Skeletal muscle satellite cell (primary cell): ENCODE data around the gene PIM2.

Experiments used
- H3K27me3 ChIP-seq: 2 replicates; pipeline ENCODE4 v1.7.0; 2013; ENCODE audit warnings: low read length; ENCODE audit not compliant: control insufficient read depth, insufficient read depth
- H3K36me3 ChIP-seq: 2 replicates; pipeline ENCODE4 v1.7.0; 2013; ENCODE audit warnings: mild to moderate bottlenecking, control low read depth, low read length; ENCODE audit not compliant: insufficient read depth
- H3K4me1 ChIP-seq: 2 replicates; pipeline ENCODE4 v1.7.0; 2013; ENCODE audit warnings: low read length; ENCODE audit not compliant: control insufficient read depth, insufficient read depth
- H3K4me2 ChIP-seq: 2 replicates; pipeline ENCODE4 v1.7.0; 2013; ENCODE audit warnings: mild to moderate bottlenecking, low read length
- H3K4me3 ChIP-seq: 2 replicates; pipeline ENCODE4 v1.7.0; 2013; ENCODE audit warnings: low read length
- H3K9ac ChIP-seq: 2 replicates; pipeline ENCODE4 v1.7.0; 2013; ENCODE audit warnings: mild to moderate bottlenecking, low read depth, low read length, moderate library complexity
- H3K9me3 ChIP-seq: replicated peaks from 2 replicates; pipeline ENCODE4 v1.7.0; 2013; ENCODE audit warnings: mild to moderate bottlenecking, control low read depth, low read length

PIM2 gene

GRCh38 chrX:48933757-48934156 lies 14.9 kb upstream of the PIM2 start:
- Histone ChIP-seq H3K4me1 (no peaks in the 10 kb centered on the region), H3K27me3 (no peaks in the 10 kb centered on the region), H3K4me2 (no peak overlapping the region), H3K9me3 (no peaks in the 10 kb centered on the region), H3K9ac (no peak overlapping the region), H3K36me3 (peaks cover 20% of the 10 kb centered on the region), H3K4me3 (no peak overlapping the region)

GRCh38 chrX:48927736-48928382 lies 9.0 kb upstream of the PIM2 start:
- H3K36me3 ChIP-seq: peaks cover 21% of the 10 kb centered on the region
- no peaks in the 10 kb centered on the region for H3K9me3 ChIP-seq
- H3K4me3 ChIP-seq: no peak overlapping the region
- no peaks in the 10 kb centered on the region for H3K27me3 ChIP-seq
- H3K9ac ChIP-seq: no peak overlapping the region
- no peaks in the 10 kb centered on the region for H3K4me1 ChIP-seq
- H3K4me2 ChIP-seq: no peak overlapping the region

- Histone ChIP-seq H3K27me3 (no peaks in the 10 kb centered on the region), H3K36me3 (peaks cover 21% of the 10 kb centered on the region), H3K9ac (no peak overlapping the region)
Observed at GRCh38 chrX:48927123-48927522, 8.3 kb upstream of the PIM2 start.

GRCh38 chrX:48924270-48924669 lies 5.4 kb upstream of the PIM2 start:
- Histone ChIP-seq H3K9me3 (no peaks in the 10 kb centered on the region), H3K4me3 (no peak overlapping the region), H3K4me2 (no peak overlapping the region), H3K4me1 (peaks cover 4% of the 10 kb centered on the region), H3K36me3 (peaks cover 16% of the 10 kb centered on the region), H3K9ac (no peak overlapping the region), H3K27me3 (no peaks in the 10 kb centered on the region)

More at GRCh38 chrX:48927123-48927522, 8.3 kb upstream of the PIM2 start:
- Histone ChIP-seq H3K4me1 (no peaks in the 10 kb centered on the region), H3K9me3 (no peaks in the 10 kb centered on the region), H3K4me3 (no peak overlapping the region), H3K4me2 (no peak overlapping the region)

GRCh38 chrX:48923771-48924170 lies 4.9 kb upstream of the PIM2 start:
- Histone ChIP-seq H3K4me2 (no peak overlapping the region), H3K9me3 (no peaks in the 10 kb centered on the region), H3K27me3 (no peaks in the 10 kb centered on the region), H3K9ac (no peak overlapping the region), H3K4me3 (no peak overlapping the region), H3K4me1 (peaks cover 8% of the 10 kb centered on the region), H3K36me3 (peaks cover 16% of the 10 kb centered on the region)

GRCh38 chrX:48920718-48921104 lies 1.9 kb upstream of the PIM2 start:
- H3K9ac ChIP-seq: no peak overlapping the region
- peaks cover 12% of the 10 kb centered on the region for H3K36me3 ChIP-seq
- H3K9me3 ChIP-seq: no peaks in the 10 kb centered on the region
- H3K27me3 ChIP-seq: no peaks in the 10 kb centered on the region
- no peak overlapping the region for H3K4me3 ChIP-seq
- H3K4me1 ChIP-seq: peaks cover 16% of the 10 kb centered on the region
- H3K4me2 ChIP-seq: no peak overlapping the region

- Histone ChIP-seq H3K4me1 (peaks cover 16% of the 10 kb centered on the region), H3K36me3 (peaks cover 9% of the 10 kb centered on the region), H3K9me3 (no peaks in the 10 kb centered on the region), H3K4me3 (no peak overlapping the region), H3K4me2 (peak overlapping the region; percentile 84), H3K9ac (no peak overlapping the region), H3K27me3 (no peaks in the 10 kb centered on the region)
Observed at GRCh38 chrX:48919947-48920717, 1.3 kb upstream of the PIM2 start.

- H3K9me3 ChIP-seq: no peaks in the 10 kb centered on the region
- peaks cover 16% of the 10 kb centered on the region for H3K4me1 ChIP-seq
- no peaks in the 10 kb centered on the region for H3K27me3 ChIP-seq
- H3K4me3 ChIP-seq: peak overlapping the region; percentile 71
- peaks cover 9% of the 10 kb centered on the region for H3K36me3 ChIP-seq
- H3K4me2 ChIP-seq: peak overlapping the region; percentile 84
- peak overlapping the region; percentile 20 for H3K9ac ChIP-seq
Observed at GRCh38 chrX:48919360-48919841, 577 bp upstream of the PIM2 start.

GRCh38 chrX:48918301-48918642 lies 552 bp downstream of the PIM2 start:
- Histone ChIP-seq H3K36me3 (peaks cover 5% of the 10 kb centered on the region), H3K9ac (peak overlapping the region; percentile 63), H3K4me3 (peak overlapping the region; percentile 71), H3K9me3 (no peaks in the 10 kb centered on the region), H3K4me2 (peak overlapping the region; percentile 84), H3K27me3 (no peaks in the 10 kb centered on the region), H3K4me1 (peaks cover 16% of the 10 kb centered on the region)

- peaks cover 18% of the 10 kb centered on the region for H3K4me1 ChIP-seq
- H3K4me3 ChIP-seq: peak overlapping the region; percentile 71
- H3K36me3 ChIP-seq: no peaks in the 10 kb centered on the region
- H3K9ac ChIP-seq: no peak overlapping the region
- H3K9me3 ChIP-seq: no peaks in the 10 kb centered on the region
- H3K4me2 ChIP-seq: peak overlapping the region; percentile 51
- H3K27me3 ChIP-seq: no peaks in the 10 kb centered on the region
Observed at GRCh38 chrX:48917139-48918001, 1.5 kb downstream of the PIM2 start.
